ENCODE data around the gene GOLGA6A.
"Not testable (repeated sequence)": the region's sequence is repeated elsewhere in the genome, so short reads cannot be mapped to it uniquely, and the experiment has no call there.

Gene GOLGA6A

DNA sequence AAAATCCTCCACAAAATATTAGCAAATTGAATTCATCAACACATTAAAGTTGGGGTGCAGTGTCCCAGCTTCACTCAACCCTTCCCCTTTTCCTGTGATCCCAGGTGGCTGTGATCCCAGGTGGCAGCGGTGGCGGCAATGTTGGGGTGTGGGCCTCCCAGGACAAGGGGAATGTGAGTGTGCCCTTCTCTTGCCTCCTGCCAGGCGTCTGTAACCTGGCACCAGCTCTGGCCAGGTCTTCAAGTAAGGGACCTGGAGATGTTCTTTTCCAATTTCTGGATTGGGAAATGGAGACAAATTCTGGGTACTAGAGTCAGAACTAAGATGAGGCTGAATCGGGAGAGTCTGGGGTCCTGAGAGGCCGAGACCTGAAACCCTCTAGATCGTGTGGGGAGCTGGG lies 20.1 kb downstream of the GOLGA6A start:
- Histone ChIP-seq H3K9me2 (replicated peaks; ENCODE audit: control insufficient read depth, low read length) (no peaks in the 10 kb centered on the region), H3K36me3 (ENCODE audit: control insufficient read depth, low read length) (no peaks in the 10 kb centered on the region), H3K27me3 (ENCODE audit: control insufficient read depth, low read length) (peaks cover 6% of the 10 kb centered on the region), H3K27ac (ENCODE audit: low read depth, low read length) (no peak overlapping the region), H3F3A (ENCODE audit: control insufficient read depth, insufficient read depth) (no peaks in the 10 kb centered on the region), H3K4me3 (ENCODE audit: low read length) (no peak overlapping the region), H3K4me2 (ENCODE audit: low read length) (no peak overlapping the region), H3K79me2 (ENCODE audit: control insufficient read depth, low read length) (no peaks in the 10 kb centered on the region), H4K20me1 (ENCODE audit: control insufficient read depth, insufficient read depth, low read depth, low read length) (no peaks in the 10 kb centered on the region), H3K4me1 (ENCODE audit: control insufficient read depth, low read length) (no peaks in the 10 kb centered on the region), H3K9me3 (ENCODE audit: control insufficient read depth, insufficient read depth, low read length) (no peaks in the 10 kb centered on the region)
- TF ChIP-seq EZH2phosphoT487 (IDR thresholded peaks at IDR 0.05; ENCODE audit: borderline replicate concordance, low read length), result no peak

DNA sequence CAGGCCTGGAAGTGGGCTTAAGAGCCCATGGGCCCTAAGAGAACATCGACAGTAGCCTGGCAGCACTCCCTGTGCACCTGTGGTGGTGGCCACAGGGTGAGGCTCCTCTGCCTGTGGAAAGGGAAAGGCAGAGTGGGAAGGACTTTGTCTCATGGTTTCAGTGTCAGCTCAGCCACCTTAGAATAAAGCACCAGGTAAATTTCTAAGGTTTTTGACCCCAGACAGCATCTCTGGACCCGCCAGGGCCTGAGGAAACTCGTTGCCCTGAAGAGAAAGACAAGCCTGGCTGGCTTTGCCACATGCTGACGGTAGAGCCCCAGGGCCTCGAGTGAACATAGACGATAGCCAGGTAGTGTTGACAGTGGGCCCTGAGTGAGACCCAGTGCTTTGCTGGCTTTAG lies 22.1 kb downstream of the GOLGA6A start:
- H3K79me2 ChIP-seq (ENCODE audit: control insufficient read depth, low read length), result no peaks in the 10 kb centered on the region
- H3K9me2 ChIP-seq (replicated peaks; ENCODE audit: control insufficient read depth, low read length), result no peaks in the 10 kb centered on the region
- no peaks in the 10 kb centered on the region for H4K20me1 ChIP-seq (ENCODE audit: control insufficient read depth, insufficient read depth, low read depth, low read length)
- H3K4me1 ChIP-seq (ENCODE audit: control insufficient read depth, low read length), result no peaks in the 10 kb centered on the region
- H3K4me2 ChIP-seq (ENCODE audit: low read length), result no peak overlapping the region
- TF ChIP-seq, protein P1, sequence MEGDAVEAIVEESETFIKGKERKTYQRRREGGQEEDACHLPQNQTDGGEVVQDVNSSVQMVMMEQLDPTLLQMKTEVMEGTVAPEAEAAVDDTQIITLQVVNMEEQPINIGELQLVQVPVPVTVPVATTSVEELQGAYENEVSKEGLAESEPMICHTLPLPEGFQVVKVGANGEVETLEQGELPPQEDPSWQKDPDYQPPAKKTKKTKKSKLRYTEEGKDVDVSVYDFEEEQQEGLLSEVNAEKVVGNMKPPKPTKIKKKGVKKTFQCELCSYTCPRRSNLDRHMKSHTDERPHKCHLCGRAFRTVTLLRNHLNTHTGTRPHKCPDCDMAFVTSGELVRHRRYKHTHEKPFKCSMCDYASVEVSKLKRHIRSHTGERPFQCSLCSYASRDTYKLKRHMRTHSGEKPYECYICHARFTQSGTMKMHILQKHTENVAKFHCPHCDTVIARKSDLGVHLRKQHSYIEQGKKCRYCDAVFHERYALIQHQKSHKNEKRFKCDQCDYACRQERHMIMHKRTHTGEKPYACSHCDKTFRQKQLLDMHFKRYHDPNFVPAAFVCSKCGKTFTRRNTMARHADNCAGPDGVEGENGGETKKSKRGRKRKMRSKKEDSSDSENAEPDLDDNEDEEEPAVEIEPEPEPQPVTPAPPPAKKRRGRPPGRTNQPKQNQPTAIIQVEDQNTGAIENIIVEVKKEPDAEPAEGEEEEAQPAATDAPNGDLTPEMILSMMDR (IDR thresholded peaks at IDR 0.05; ENCODE audit: low read depth, low read length, poor library complexity, severe bottlenecking), result no peak
- no peak for TF ChIP-seq EZH2phosphoT487 (IDR thresholded peaks at IDR 0.05; ENCODE audit: borderline replicate concordance, low read length)
- H3K36me3 ChIP-seq (ENCODE audit: control insufficient read depth, low read length), result no peaks in the 10 kb centered on the region
- H3K9me3 ChIP-seq (ENCODE audit: control insufficient read depth, insufficient read depth, low read length), result no peaks in the 10 kb centered on the region
- H3F3A ChIP-seq (ENCODE audit: control insufficient read depth, insufficient read depth), result no peaks in the 10 kb centered on the region
- H3K4me3 ChIP-seq (ENCODE audit: low read length), result no peak overlapping the region
- H3K27ac ChIP-seq (ENCODE audit: low read depth, low read length), result no peak overlapping the region
- H3K27me3 ChIP-seq (ENCODE audit: control insufficient read depth, low read length), result peaks cover 9% of the 10 kb centered on the region

DNA sequence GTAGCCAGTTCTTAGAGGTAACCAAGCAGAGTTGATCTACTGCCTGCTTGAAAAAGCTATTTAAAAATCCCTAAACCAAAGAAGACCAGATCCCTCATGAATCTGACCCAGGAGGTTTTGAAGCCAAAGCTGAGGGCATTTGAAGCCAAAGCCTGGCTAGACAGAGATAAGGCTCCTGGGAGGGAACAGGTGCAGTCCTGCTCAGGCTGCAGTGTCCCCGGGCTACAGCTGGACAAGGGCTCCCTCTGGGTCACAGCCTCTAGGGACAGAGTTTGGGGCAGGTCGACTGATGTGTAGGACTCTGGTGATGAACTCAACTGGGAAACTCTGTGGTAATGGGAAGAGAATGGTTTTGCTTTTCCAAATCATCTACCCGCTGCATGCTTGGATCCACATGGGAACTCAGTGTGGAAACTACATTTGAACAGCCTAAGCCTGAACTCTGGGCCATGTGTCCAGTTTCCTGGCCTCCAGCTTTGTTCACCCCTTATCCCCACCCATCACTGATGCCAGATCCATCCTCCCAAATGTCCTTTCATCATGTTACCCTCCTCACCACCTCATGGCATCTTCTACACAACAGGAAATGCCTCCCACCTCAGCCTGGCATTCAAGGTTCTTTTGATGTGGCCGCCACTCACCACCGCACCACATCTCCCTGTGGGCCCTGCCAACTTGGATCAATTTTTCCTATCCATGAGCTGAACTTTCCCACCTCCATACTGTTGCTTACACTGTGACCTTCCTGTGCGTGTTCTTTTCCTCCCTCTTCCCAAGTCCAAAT lies 23.1 kb downstream of the GOLGA6A start:
- not testable (repeated sequence) for H3K4me1 ChIP-seq (ENCODE audit: control insufficient read depth, low read length); H3K4me3 ChIP-seq (ENCODE audit: low read length); H3K9me3 ChIP-seq (ENCODE audit: control insufficient read depth, insufficient read depth, low read length); H3K9me2 ChIP-seq (replicated peaks; ENCODE audit: control insufficient read depth, low read length); H4K20me1 ChIP-seq (ENCODE audit: control insufficient read depth, insufficient read depth, low read depth, low read length); H3K36me3 ChIP-seq (ENCODE audit: control insufficient read depth, low read length); H3F3A ChIP-seq (ENCODE audit: control insufficient read depth, insufficient read depth); H3K79me2 ChIP-seq (ENCODE audit: control insufficient read depth, low read length); H3K27me3 ChIP-seq (ENCODE audit: control insufficient read depth, low read length); H3K27ac ChIP-seq (ENCODE audit: low read depth, low read length); H3K4me2 ChIP-seq (ENCODE audit: low read length)

DNA sequence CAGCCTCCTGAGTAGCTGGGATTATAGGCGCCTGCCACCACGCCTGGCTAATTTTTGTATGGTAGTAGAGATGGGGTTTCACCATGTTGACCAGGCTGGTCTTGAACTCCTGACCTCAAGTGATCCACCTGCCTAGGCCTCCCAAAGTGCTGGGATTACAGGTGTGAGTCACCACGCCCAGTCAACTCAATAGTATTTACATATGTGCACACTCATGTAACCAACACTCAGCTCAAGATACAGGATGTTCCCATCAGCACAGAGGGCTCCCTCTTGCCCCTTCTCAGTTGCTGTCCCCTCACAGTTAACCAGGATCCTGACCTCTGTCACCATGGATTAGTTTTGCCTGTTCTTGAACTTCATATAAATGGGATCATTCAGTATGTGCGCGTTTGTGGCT lies 26.0 kb downstream of the GOLGA6A start:
- not testable (repeated sequence) for H3K27ac ChIP-seq (ENCODE audit: low read depth, low read length); H3F3A ChIP-seq (ENCODE audit: control insufficient read depth, insufficient read depth); H3K4me3 ChIP-seq (ENCODE audit: low read length); H4K20me1 ChIP-seq (ENCODE audit: control insufficient read depth, insufficient read depth, low read depth, low read length); H3K9me3 ChIP-seq (ENCODE audit: control insufficient read depth, insufficient read depth, low read length); H3K4me1 ChIP-seq (ENCODE audit: control insufficient read depth, low read length); H3K27me3 ChIP-seq (ENCODE audit: control insufficient read depth, low read length); H3K79me2 ChIP-seq (ENCODE audit: control insufficient read depth, low read length); H3K36me3 ChIP-seq (ENCODE audit: control insufficient read depth, low read length); H3K9me2 ChIP-seq (replicated peaks; ENCODE audit: control insufficient read depth, low read length); H3K4me2 ChIP-seq (ENCODE audit: low read length)

DNA sequence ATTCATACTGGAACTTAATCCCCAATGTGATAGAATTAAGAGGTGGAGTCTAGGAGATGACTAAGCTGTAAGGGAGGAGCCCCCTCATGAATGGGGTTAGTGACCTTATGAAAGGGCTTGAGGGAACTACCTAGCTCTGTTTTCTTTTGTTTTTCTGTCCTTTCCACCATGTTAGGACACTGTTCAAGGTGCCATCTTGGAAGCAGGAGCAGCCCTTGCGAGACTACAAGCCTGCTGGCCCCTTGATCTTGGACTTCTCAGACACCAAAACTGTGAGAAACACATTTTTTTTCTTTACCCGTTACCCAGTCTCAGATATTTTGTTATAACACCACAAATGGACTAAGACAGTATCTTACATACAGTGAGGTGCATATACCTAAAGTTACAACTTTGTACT lies 26.5 kb downstream of the GOLGA6A start:
- TF ChIP-seq EZH2phosphoT487 (IDR thresholded peaks at IDR 0.05; ENCODE audit: borderline replicate concordance, low read length), result no peak
- TF ChIP-seq, protein P1 (IDR thresholded peaks at IDR 0.05; ENCODE audit: low read depth, low read length, poor library complexity, severe bottlenecking), result no peak
- Histone ChIP-seq H3K36me3 (ENCODE audit: control insufficient read depth, low read length) (no peaks in the 10 kb centered on the region), H3K4me2 (ENCODE audit: low read length) (no peak overlapping the region), H3K9me3 (ENCODE audit: control insufficient read depth, insufficient read depth, low read length) (no peaks in the 10 kb centered on the region), H3K9me2 (replicated peaks; ENCODE audit: control insufficient read depth, low read length) (no peaks in the 10 kb centered on the region), H3K79me2 (ENCODE audit: control insufficient read depth, low read length) (no peaks in the 10 kb centered on the region), H3K27me3 (ENCODE audit: control insufficient read depth, low read length) (peaks cover 9% of the 10 kb centered on the region), H3K4me3 (ENCODE audit: low read length) (no peak overlapping the region), H3F3A (ENCODE audit: control insufficient read depth, insufficient read depth) (no peaks in the 10 kb centered on the region), H4K20me1 (ENCODE audit: control insufficient read depth, insufficient read depth, low read depth, low read length) (no peaks in the 10 kb centered on the region), H3K27ac (ENCODE audit: low read depth, low read length) (no peak overlapping the region), H3K4me1 (ENCODE audit: control insufficient read depth, low read length) (no peaks in the 10 kb centered on the region)

All from DOHH2 (cell line).